CD4-positive, alpha-beta memory T cell (primary cell): Measurements from ENCODE around the gene PLK3. TPM values are rescaled to one million over a fixed set of nuclear protein-coding genes. Genes with fewer than 3 reads are reported as not detected.
A peak's percentile ranks its signal among the peaks of the same experiment; 100 is the strongest.

Experiments
- CTCF ChIA-PET: fragments of 350-600 bp; sonication (Branson Sonifier 250); formaldehyde crosslinking; loops from one replicate; lab custom pipeline; 2021; ENCODE audit warnings: inconsistent platforms; ENCODE audit not compliant: partially characterized antibody; lab: Charles Lee
- POLR2A ChIA-PET: fragments of 350-600 bp; sonication (Branson Sonifier 250); formaldehyde crosslinking; loops from one replicate; lab custom pipeline; 2021; ENCODE audit not compliant: partially characterized antibody; lab: Charles Lee
- DNase-seq, 5 donors: peaks; one replicate each; pipeline versions ENCODE4 v3.0.0 to v3.0.0-alpha.2; 2020 to 2022; ENCODE audit warnings: mixed read lengths in 1 of 5
- H3K27ac ChIP-seq: one replicate; pipeline ENCODE4 v1.7.0; 2013; ENCODE audit warnings: low read depth, low read length
- H3K27me3 ChIP-seq: 2 replicates; pipeline ENCODE4 v1.7.0; 2013; ENCODE audit warnings: mild to moderate bottlenecking, low read length, moderate library complexity; ENCODE audit not compliant: insufficient read depth
- H3K36me3 ChIP-seq: 2 replicates; pipeline ENCODE4 v1.7.0; 2013; ENCODE audit warnings: mild to moderate bottlenecking, low read length, moderate library complexity; ENCODE audit not compliant: insufficient read depth
- H3K4me1 ChIP-seq: 2 replicates; pipeline ENCODE4 v1.7.0; 2013; ENCODE audit warnings: mild to moderate bottlenecking, low read length, moderate library complexity; ENCODE audit not compliant: insufficient read depth
- H3K4me3 ChIP-seq, 2 donors: one replicate each; pipeline ENCODE4 v1.7.0; 2013; ENCODE audit warnings: low read length in 2 of 2, mild to moderate bottlenecking in 1 of 2
- H3K9me3 ChIP-seq, 2 donors: one replicate each; pipeline ENCODE4 v1.7.0; 2013; ENCODE audit warnings: low read length in 2 of 2, control low read depth in 1 of 2; ENCODE audit not compliant: control insufficient read depth in 1 of 2
- H3K27ac Mint-ChIP-seq, 7 donors: one replicate each; pipeline ENCODE4 v1.8.0; 2020 to 2021; ENCODE audit warnings: mixed read lengths in 7 of 7, mild to moderate bottlenecking in 6 of 7, inconsistent platforms in 3 of 7, moderate library complexity in 3 of 7
- H3K27me3 Mint-ChIP-seq, 2 donors: one replicate each; pipeline ENCODE4 v1.8.0; 2020 to 2021; ENCODE audit warnings: mixed read lengths in 2 of 2
- H3K36me3 Mint-ChIP-seq, 2 donors: one replicate each; pipeline ENCODE4 v1.8.0; 2020 to 2021; ENCODE audit warnings: mixed read lengths in 2 of 2, inconsistent platforms in 1 of 2, mild to moderate bottlenecking in 1 of 2
- H3K4me1 Mint-ChIP-seq, 4 donors: one replicate each; pipeline ENCODE4 v1.8.0; 2020 to 2021; ENCODE audit warnings: mixed read lengths in 4 of 4, mild to moderate bottlenecking in 1 of 4
- H3K4me3 Mint-ChIP-seq, 8 donors: one replicate each; pipeline ENCODE4 v1.8.0; 2020 to 2021; ENCODE audit warnings: mixed read lengths in 8 of 8, mild to moderate bottlenecking in 7 of 8, moderate library complexity in 6 of 8, inconsistent platforms in 3 of 8
- H3K9me3 Mint-ChIP-seq, 8 donors: one replicate each; pipeline ENCODE4 v1.8.0; 2020 to 2021; ENCODE audit warnings: mixed read lengths in 8 of 8, mild to moderate bottlenecking in 5 of 8, inconsistent platforms in 3 of 8, moderate library complexity in 1 of 8
- intact Hi-C: fragments of 100-400 bp; cut with micrococcal nuclease; formaldehyde crosslinking; loops from one replicate; pipeline ENCODE4 v1.15.1; 2023
- polyA plus RNA-seq, 2 donors: library from polyadenylated mRNA; unstranded; fragments of 300-500 nt; fragmentation: Illumina TruSeq; gene quantifications; one replicate each; pipeline ENCODE4 v1.2.3, GENCODE V29; 2021
- total RNA-seq, 2 experiments: library from RNA; stranded (reverse); gene quantifications; one replicate each; pipeline ENCODE4 v1.2.3, GENCODE V29; 2021

PLK3 gene
- total and polyA plus RNA-seq, 4 experiments from 2014 or later, result 37.3 to 153 (median 97.5) TPM

- DNase-seq, result peak; percentile 72 to 84 (median 80)
- ChIA-PET POLR2A (interaction anchor here (0.7 to 10.3 kb wide), 19 partner anchors 10 to 736 kb away, joined by 3 to 110 read pairs (median 6); partner anchors contain the start of genes BTBD19, DYNLT4, EIF2B3 and HECTD3), CTCF (interaction anchor here (1.2 to 9.2 kb wide), 16 partner anchors 7 to 517 kb away, joined by 3 to 75 read pairs (median 6); partner anchors contain the start of genes BTBD19, EIF2B3, HECTD3 and PLK3)
- peak overlapping the region; percentile 53 for H3K27ac ChIP-seq
- H3K4me3 Mint-ChIP-seq, result peak overlapping the region; percentile 73 to 83 (median 80)
- peaks cover 22 to 37% (median 28%) of the 10 kb centered on the region in 4 donors for H3K4me1 Mint-ChIP-seq
- H3K27ac Mint-ChIP-seq, result peak overlapping the region; percentile 41 to 95 (median 88)
- H3K27me3 ChIP-seq, result no peaks in the 10 kb centered on the region
- H3K9me3 ChIP-seq, result no peaks in the 10 kb centered on the region
- no peaks in the 10 kb centered on the region for H3K9me3 Mint-ChIP-seq
- peaks cover 3% of the 10 kb centered on the region for H3K36me3 ChIP-seq
- H3K4me3 ChIP-seq, result peak overlapping the region; percentile 52 to 68
- intact Hi-C loops, result loop anchor here (2.0 to 5.0 kb wide), 3 partner anchors 51 to 706 kb away; partner anchors contain the start of genes EIF2B3 and TESK2
- H3K27me3 Mint-ChIP-seq, result no peaks in the 10 kb centered on the region
- peaks cover 39% of the 10 kb centered on the region for H3K4me1 ChIP-seq
- peaks cover 0 to 10% of the 10 kb centered on the region in 2 donors for H3K36me3 Mint-ChIP-seq
Observed at GRCh38 chr1:44786138-44786840, 13.9 kb upstream of the PLK3 start.

- Histone ChIP-seq H3K4me3 (peak overlapping the region; percentile 52 to 68), H3K36me3 (no peaks in the 10 kb centered on the region), H3K27me3 (no peaks in the 10 kb centered on the region), H3K9me3 (no peaks in the 10 kb centered on the region), H3K27ac (peak overlapping the region; percentile 53), H3K4me1 (peaks cover 39% of the 10 kb centered on the region)
- CTCF ChIA-PET, result interaction anchor here (0.7 to 9.2 kb wide), 13 partner anchors 10 to 515 kb away, joined by 3 to 75 read pairs (median 5); partner anchors contain the start of genes BTBD19, EIF2B3, HECTD3 and PLK3
- peaks cover 0 to 5% of the 10 kb centered on the region in 2 donors for H3K36me3 Mint-ChIP-seq
- no peaks in the 10 kb centered on the region for H3K9me3 Mint-ChIP-seq
- peaks cover 22 to 34% (median 28%) of the 10 kb centered on the region in 4 donors for H3K4me1 Mint-ChIP-seq
- peak overlapping the region in 7 of 8 donors; percentile 75 to 83 (median 82) for H3K4me3 Mint-ChIP-seq
- intact Hi-C loops, result loop anchor here (2.0 to 5.0 kb wide), 3 partner anchors 50 to 705 kb away; partner anchors contain the start of genes EIF2B3 and TESK2
- H3K27me3 Mint-ChIP-seq, result no peaks in the 10 kb centered on the region
- H3K27ac Mint-ChIP-seq, result peak overlapping the region; percentile 15 to 95 (median 87)
- POLR2A ChIA-PET, result interaction anchor here (0.9 to 10.3 kb wide), 16 partner anchors 11 to 735 kb away, joined by 3 to 110 read pairs (median 14); partner anchors contain the start of genes BTBD19, DYNLT4, EIF2B3 and HECTD3
- no peak for DNase-seq
Observed at GRCh38 chr1:44786841-44787426, 13.2 kb upstream of the PLK3 start.

- Histone ChIP-seq H3K36me3 (no peaks in the 10 kb centered on the region), H3K27ac (no peak overlapping the region), H3K4me3 (no peak overlapping the region), H3K4me1 (peaks cover 39% of the 10 kb centered on the region), H3K9me3 (no peaks in the 10 kb centered on the region), H3K27me3 (no peaks in the 10 kb centered on the region)
- H3K27me3 Mint-ChIP-seq, result no peaks in the 10 kb centered on the region
- H3K27ac Mint-ChIP-seq, result no peak overlapping the region
- no peak overlapping the region for H3K4me3 Mint-ChIP-seq
- no peak for DNase-seq
- peaks cover 22 to 34% (median 28%) of the 10 kb centered on the region in 4 donors for H3K4me1 Mint-ChIP-seq
- H3K36me3 Mint-ChIP-seq, result peaks cover 0 to 2% of the 10 kb centered on the region in 2 donors
- POLR2A ChIA-PET, result interaction anchor here (1.0 to 10.3 kb wide), 12 partner anchors 11 to 224 kb away, joined by 3 to 110 read pairs (median 22); partner anchors contain the start of genes BTBD19, DYNLT4, EIF2B3 and HECTD3
- no peaks in the 10 kb centered on the region for H3K9me3 Mint-ChIP-seq
- intact Hi-C loops, result loop anchor here (2.0 to 5.0 kb wide), 3 partner anchors 49 to 705 kb away; partner anchors contain the start of genes EIF2B3 and TESK2
- CTCF ChIA-PET, result interaction anchor here (0.7 to 9.2 kb wide), 15 partner anchors 10 to 514 kb away, joined by 3 to 75 read pairs (median 5); partner anchors contain the start of genes BTBD19, EIF2B3, HECTD3 and PLK3
Observed at GRCh38 chr1:44787506-44787905, 12.7 kb upstream of the PLK3 start.

- Mint-ChIP-seq H3K4me3 (no peak within 1 kb of the TSS), H3K27ac (peak within 1 kb of the TSS in 4 of 7 donors; percentile 48 to 70 (median 62))
- POLR2A ChIA-PET, result interaction anchor here (1.0 to 10.3 kb wide), 9 partner anchors 11 to 198 kb away, joined by 3 to 110 read pairs (median 17); partner anchors contain the start of genes BTBD19, DYNLT4, EIF2B3 and PLK3
Observed at GRCh38 chr1:44788120-44788860, 11.9 kb upstream of the PLK3 start, which contains the start of gene BEST4. TSS of gene BEST4 (minus strand) at chr1:44788170. CDS start at chr1:44787705, 465 bp downstream.

GRCh38 chr1:44790968-44791801 lies 9.0 kb upstream of the PLK3 start:
- no peak for DNase-seq
- no peaks in the 10 kb centered on the region for H3K9me3 Mint-ChIP-seq
- Histone ChIP-seq H3K4me1 (peaks cover 9% of the 10 kb centered on the region), H3K27me3 (no peaks in the 10 kb centered on the region), H3K27ac (no peak overlapping the region), H3K36me3 (no peaks in the 10 kb centered on the region), H3K4me3 (no peak overlapping the region), H3K9me3 (no peaks in the 10 kb centered on the region)
- H3K36me3 Mint-ChIP-seq, result no peaks in the 10 kb centered on the region
- H3K4me3 Mint-ChIP-seq, result no peak overlapping the region
- peaks cover 6 to 10% (median 6%) of the 10 kb centered on the region in 4 donors for H3K4me1 Mint-ChIP-seq
- peak overlapping the region in 5 of 7 donors; percentile 17 to 72 (median 55) for H3K27ac Mint-ChIP-seq
- CTCF ChIA-PET, result interaction anchor here (0.7 to 9.2 kb wide), 12 partner anchors 9 to 792 kb away, joined by 3 to 75 read pairs (median 5); partner anchors contain the start of genes HECTD3, PLK3 and RNU5D-1
- POLR2A ChIA-PET, result interaction anchor here (0.6 to 3.8 kb wide), 9 partner anchors 9 to 221 kb away, joined by 3 to 17 read pairs (median 6); partner anchors contain the start of genes HECTD3, PLK3, RNU5D-1 and RPS8
- H3K27me3 Mint-ChIP-seq, result no peaks in the 10 kb centered on the region
- intact Hi-C loops, result no loop called here

More at GRCh38 chr1:44788120-44788860, 11.9 kb upstream of the PLK3 start, which contains the start of gene BEST4:
- H3K9me3 Mint-ChIP-seq, result no peaks in the 10 kb centered on the region
- DNase-seq, result no peak
- no peak within 1 kb of the TSS for H3K4me3 ChIP-seq
- H3K4me1 ChIP-seq, result peaks cover 35% of the 10 kb centered on the region
- peaks cover 0 to under 1% of the 10 kb centered on the region in 2 donors for H3K36me3 Mint-ChIP-seq
- no peaks in the 10 kb centered on the region for H3K27me3 ChIP-seq
- no peaks in the 10 kb centered on the region for H3K27me3 Mint-ChIP-seq
- no peaks in the 10 kb centered on the region for H3K36me3 ChIP-seq
- H3K9me3 ChIP-seq, result no peaks in the 10 kb centered on the region
- H3K27ac ChIP-seq, result no peak within 1 kb of the TSS
- intact Hi-C loops, result loop anchor here (5.0 kb wide), 2 partner anchors 199 to 704 kb away; partner anchors contain the start of genes EIF2B3 and TESK2
- CTCF ChIA-PET, result interaction anchor here (0.8 to 9.2 kb wide), 9 partner anchors 9 to 512 kb away, joined by 4 to 75 read pairs (median 5); partner anchors contain the start of genes PLK3, RNU5D-1 and RPS8
- H3K4me1 Mint-ChIP-seq, result peaks cover 20 to 32% (median 25%) of the 10 kb centered on the region in 4 donors
